GM19025 (cell line): ENCODE results near the gene ADK.
"Not testable (repeated sequence)": the region's sequence is repeated elsewhere in the genome, so short reads cannot be mapped to it uniquely, and the experiment has no call there.

Experiments used
- ATAC-seq: cut with Tn5 transposase; IDR thresholded peaks from one replicate; pipeline ENCODE4 v1.9.1; 2021; ENCODE audit warnings: mild to moderate bottlenecking, low read depth, moderate library complexity; ENCODE audit not compliant: unreplicated experiment

The ADK gene

GRCh38 chr10:74178042-74178791, 27.2 kb downstream of the ADK start:
- ATAC-seq = no peak

DNA sequence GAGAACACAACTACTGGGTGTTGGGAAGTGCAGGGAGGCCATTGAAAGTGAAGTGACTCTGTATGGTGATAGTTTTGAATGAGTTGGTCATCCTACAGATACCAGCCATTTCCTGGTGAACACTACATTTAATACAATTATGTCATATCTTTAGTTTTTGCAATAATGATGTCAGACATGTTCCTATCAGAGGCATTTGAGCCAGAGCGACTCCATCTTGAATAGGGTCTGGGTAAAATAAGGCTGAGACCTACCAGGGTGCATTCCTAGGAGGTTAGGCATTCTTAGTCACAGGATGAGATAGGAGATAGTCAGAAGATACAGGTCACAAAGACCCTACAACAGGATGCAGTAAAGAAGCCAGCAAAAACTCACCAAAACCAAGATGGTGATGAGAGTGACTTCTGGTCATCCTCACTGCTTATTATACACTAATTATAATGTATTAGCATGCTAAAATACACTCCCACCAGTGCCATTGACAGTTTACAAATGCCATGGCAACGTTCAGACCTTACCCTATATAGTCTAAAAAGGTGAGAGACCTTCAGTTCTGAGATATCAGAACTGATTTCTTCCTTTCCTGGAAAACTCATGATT, 28.2 kb downstream of the ADK start:
- ATAC-seq = no peak

DNA sequence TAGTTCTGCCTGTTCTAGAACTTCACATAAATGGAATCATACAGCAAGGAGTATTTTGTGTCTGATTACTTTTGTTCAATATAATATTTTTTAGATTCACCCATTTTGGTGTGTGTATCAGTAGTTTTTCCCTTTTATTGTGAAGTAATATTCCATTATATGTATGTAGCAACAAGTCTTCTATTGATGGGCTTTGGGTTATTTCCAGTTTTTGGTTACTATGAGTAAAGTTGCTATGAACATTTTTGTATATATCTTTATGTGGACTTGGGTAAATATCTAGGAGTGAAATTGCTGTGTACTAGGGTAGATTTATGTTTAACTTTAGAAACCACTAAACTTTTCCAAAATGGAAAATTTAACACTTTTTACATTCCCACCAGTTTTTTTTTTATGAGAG, 35.7 kb downstream of the ADK start:
- ATAC-seq = no peak

DNA sequence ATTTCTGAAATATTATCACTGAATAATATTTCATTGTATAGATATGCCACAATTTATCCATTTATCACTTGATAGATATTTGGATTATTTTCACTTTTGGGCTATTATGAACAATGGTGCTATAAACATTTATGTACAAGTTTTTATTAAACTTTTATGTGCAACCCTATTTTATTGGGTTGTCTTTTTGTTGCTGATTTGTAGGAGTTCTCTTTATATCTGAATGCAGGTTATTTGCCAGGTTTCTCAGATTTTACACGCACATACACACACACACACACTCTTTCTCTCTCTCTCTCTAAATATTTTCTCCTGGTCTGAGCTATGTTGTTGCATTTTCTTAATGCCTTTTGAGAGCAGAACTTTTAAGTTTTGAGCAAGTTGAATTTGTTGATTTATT, 36.2 kb downstream of the ADK start:
- no peak for ATAC-seq

- ATAC-seq = not testable (repeated sequence)
Measured at GRCh38 chr10:74188617-74189016, 37.6 kb downstream of the ADK start.

GRCh38 chr10:74189999-74190421, 39.0 kb downstream of the ADK start:
- ATAC-seq = no peak

DNA sequence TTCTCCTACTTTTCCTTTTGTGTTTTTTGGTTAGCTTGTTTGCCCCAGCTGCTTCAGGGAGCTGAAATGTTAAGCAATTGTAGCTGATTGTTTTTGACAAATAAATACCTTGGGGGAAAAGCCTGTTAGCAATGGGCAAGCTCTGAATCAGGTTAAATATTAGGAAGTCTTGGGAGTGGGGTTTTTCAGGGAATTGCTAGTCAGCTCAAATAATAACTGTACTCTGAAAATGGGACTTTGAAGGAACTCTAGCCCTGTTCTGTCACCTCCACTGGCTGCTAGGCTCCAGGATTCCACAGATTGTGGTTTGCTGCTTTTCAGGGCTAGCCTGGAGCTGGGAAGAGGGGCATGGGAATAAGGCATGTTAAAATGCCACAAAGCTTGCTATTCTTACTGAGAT, 39.5 kb downstream of the ADK start:
- no peak for ATAC-seq

- no peak for ATAC-seq
Measured at GRCh38 chr10:74194545-74194944, 43.5 kb downstream of the ADK start.

- no peak for ATAC-seq
Measured at GRCh38 chr10:74194999-74195398, 44.0 kb downstream of the ADK start.

DNA sequence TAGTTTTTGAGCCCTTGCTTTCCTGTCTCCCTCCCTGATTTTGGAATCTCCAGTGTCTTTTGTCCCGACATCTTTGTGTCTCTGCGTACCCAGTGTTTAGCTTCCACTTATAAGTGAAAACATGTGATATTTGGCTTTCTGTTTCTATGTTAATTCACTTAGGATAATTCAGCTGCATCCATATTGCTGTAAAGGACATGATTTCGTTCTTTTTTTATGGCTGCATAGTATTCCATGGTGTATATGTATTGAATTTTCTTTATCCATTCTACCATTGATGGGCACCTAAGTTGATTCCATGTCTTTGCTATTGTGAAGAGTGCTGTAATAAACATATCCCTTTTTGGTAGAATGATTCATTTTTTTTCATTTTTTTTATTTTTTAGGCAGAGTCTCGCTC, 48.3 kb downstream of the ADK start:
- ATAC-seq = no peak

GRCh38 chr10:74202356-74202755, 51.3 kb downstream of the ADK start:
- no peak for ATAC-seq

DNA sequence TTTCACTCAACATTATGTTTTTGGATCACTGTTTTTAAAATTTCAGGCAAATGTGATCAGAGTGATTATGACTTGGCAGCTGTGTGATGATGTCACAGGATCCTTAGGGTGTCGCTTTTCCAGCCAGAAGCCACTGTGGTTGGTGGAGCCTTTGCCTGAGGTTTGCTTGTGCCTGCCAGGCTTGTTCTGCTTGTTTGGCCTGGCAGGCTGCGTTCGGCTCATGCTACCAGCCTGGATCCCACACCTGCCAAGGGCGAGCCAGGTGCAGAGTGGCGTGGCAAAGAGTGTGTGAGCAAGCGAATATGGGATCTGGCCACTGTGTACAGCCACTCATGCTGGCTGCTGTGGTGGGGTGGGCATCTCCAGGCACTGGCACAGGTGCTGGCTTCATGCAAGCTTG, 55.7 kb downstream of the ADK start:
- no peak for ATAC-seq

GRCh38 chr10:74207691-74208480, 56.9 kb downstream of the ADK start:
- no peak for ATAC-seq

GRCh38 chr10:74208997-74209396, 58.0 kb downstream of the ADK start:
- ATAC-seq = no peak

GRCh38 chr10:74213019-74213418, 62.0 kb downstream of the ADK start:
- no peak for ATAC-seq

DNA sequence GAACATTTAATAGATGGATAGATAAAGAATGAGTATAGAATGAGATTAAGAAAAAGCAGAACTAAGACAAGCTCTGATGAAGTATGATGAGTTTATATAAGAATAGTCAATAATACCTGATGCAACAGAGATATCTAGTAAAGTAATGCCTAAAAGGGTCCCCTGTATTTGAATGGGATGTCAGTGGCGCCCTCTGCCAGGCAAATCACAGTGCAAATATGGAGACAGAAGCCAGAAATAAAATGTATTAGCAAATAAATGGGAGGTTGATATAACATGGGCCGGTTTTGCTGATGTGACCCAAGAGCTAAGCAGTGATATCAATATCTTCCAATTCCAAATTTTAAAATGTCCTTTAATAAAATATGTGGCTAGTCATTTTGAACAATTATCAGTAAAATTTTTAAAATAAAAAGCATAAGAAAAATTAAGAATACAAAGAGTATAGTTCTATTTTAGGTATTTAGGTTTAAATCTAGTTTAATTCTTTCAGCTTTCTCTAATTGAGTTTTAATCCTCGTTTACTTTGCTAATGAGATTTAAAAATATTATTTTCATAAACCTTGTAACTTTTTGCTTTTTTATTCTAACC, 62.6 kb downstream of the ADK start:
- no peak for ATAC-seq

DNA sequence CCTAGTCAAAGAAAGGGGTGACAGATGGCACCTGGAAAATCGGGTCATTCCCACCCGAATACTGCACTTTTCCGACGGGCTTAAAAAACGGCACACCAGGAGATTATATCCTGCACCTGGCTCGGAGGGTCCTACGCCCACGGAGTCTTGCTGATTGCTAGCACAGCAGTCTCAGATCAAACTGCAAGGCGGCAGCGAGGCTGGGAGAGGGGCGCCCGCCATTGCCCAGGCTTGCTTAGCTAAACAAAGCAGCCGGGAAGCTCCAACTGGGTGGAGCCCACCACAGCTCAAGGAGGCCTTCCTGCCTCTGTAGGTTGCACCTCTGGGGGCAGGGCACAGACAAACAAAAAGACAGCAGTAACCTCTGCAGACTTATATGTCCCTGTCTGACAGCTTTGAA, 66.1 kb downstream of the ADK start:
- not testable (repeated sequence) for ATAC-seq

- not testable (repeated sequence) for ATAC-seq
Measured at GRCh38 chr10:74222467-74222866, 71.4 kb downstream of the ADK start.

GRCh38 chr10:74223755-74224529, 72.9 kb downstream of the ADK start:
- no peak for ATAC-seq

GRCh38 chr10:74227697-74228424, 76.8 kb downstream of the ADK start:
- ATAC-seq = no peak
